Right lobe of liver (tissue), 6 donors: ENCODE measurements around the gene RPS6KA5. TPM values are rescaled to one million over a fixed set of nuclear protein-coding genes. Genes with fewer than 3 reads are reported as not detected.

Experiments used
- ATAC-seq, 4 donors: fragments of 200-7000 bp; cut with Tn5 transposase; one replicate each; pipeline ENCODE4 v1.9.1; 2020; ENCODE audit warnings: mild to moderate bottlenecking in 4 of 4, moderate library complexity in 4 of 4
- DNase-seq, 3 donors: peaks; one replicate each; pipeline ENCODE4 v3.0.0-alpha.2; 2020
- H3K27ac ChIP-seq, 3 donors: fragments of 200-600 bp; one replicate each; pipeline ENCODE4 v1.8.0; 2022
- H3K27me3 ChIP-seq, 2 donors: fragments of 200-600 bp; one replicate each; pipeline ENCODE4 v1.8.0; 2022
- H3K36me3 ChIP-seq, 4 donors: fragments of 200-600 bp; sonication (generic) in 1 of 4; one replicate each; pipeline versions ENCODE4 v1.5.1 to v1.8.0; 2017 to 2022; ENCODE audit warnings: control low read depth in 1 of 4
- H3K4me1 ChIP-seq, 4 donors: fragments of 200-600 bp; sonication (generic) in 1 of 4; one replicate each; pipeline versions ENCODE4 v1.5.1 to v1.8.0; 2017 to 2022; ENCODE audit warnings: control low read depth in 1 of 4
- H3K4me3 ChIP-seq, 3 donors: fragments of 200-600 bp; one replicate each; pipeline ENCODE4 v1.8.0; 2022
- H3K9me3 ChIP-seq, 4 donors: fragments of 200-600 bp; sonication (generic) in 1 of 4; one replicate each; pipeline versions ENCODE4 v1.5.1 to v1.8.0; 2017 to 2022; ENCODE audit warnings: control low read depth in 1 of 4
- CTCF ChIP-seq, 4 donors: fragments of 200-600 bp in 3 of 4; fragments of 450-650 bp in 1 of 4; IDR thresholded peaks; one replicate each; pipeline versions ENCODE4 v1.5.1 to v1.8.0; 2016 to 2022; ENCODE audit warnings: antibody characterized with exemption in 4 of 4, mild to moderate bottlenecking in 2 of 4
- POLR2A ChIP-seq: fragments of 450-650 bp; IDR thresholded peaks from one replicate; pipeline ENCODE4 v1.6.1; 2017; ENCODE audit warnings: antibody characterized with exemption, mild to moderate bottlenecking
- WGBS: methylation state at CpG from one replicate; pipeline ENCODE4 v1.1.6; 2018; ENCODE audit warnings: low coverage, low lambda C conversion rate; ENCODE audit not compliant: insufficient coverage; ENCODE audit errors: missing lambda C conversion rate; 5-methylcytosine and 5-hydroxymethylcytosine counted together
- intact Hi-C, 2 donors: fragments of 100-400 bp; cut with DNase I; formaldehyde crosslinking; loops; one replicate each; pipeline versions ENCODE4 v1.11.2 to v1.14.1; 2022
- total RNA-seq, 6 experiments: library from RNA; depleted of rRNA in 2 of 6; stranded (reverse); fragments of >200 nt in 2 of 6; fragmentation: NEBNext Ultra II Directional in 3 of 6; extraction: Animal tissue kit (Norgen Biotek cat#: 25700) in 3 of 6; gene quantifications; one replicate each; pipeline versions ENCODE4 v1.1.0 to v1.2.4, GENCODE V29; 2016 to 2023
- donor health status: DM: no; HTN: yes; CAD: no.
- donor health status: DM: no; HTN: no; CAD: no.
- donor health status: DM: no; HTN: no; CAD: no.
- donor health status: DM: no; HTN: yes; CAD: no.
- donor health status: DM: no; HTN: yes; CAD: no.

The RPS6KA5 gene
- total RNA-seq, 6 experiments from 2014 or later, result 0.31 to 3.5 (median 1.7) TPM

DNA sequence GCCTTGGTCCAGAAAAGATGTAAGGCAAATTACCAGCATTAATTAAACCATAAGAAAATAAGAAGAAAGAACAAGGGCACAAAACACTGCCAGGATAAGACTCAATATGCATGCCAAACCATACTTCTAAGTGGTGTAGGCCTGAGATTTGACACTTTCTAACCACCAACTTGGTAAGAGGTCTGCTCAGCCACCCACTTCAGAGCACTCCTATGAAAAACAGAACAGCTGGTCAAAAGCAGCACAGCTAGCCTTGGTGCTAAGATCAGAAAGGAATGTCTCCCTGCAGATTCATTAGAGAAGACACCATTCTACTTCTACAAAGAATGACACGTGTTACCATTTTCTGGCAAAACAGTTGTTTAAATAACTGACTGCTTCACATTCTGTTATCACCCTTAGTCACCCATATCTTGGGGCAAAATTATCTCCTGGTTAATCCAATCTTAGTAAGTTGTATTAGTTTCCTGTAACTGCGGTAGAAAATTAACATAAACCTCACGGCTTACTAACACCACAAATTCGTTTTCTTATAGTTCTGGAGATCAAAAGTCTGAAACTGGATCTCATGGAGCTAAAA, 13.2 kb downstream of the RPS6KA5 start:
- Histone ChIP-seq H3K36me3 (no peaks in the 10 kb centered on the region), H3K4me1 (no peaks in the 10 kb centered on the region), H3K27me3 (no peaks in the 10 kb centered on the region), H3K9me3 (no peaks in the 10 kb centered on the region), H3K27ac (no peak overlapping the region), H3K4me3 (no peak overlapping the region)
- intact Hi-C loops, result no loop called here
- no peak for TF ChIP-seq CTCF (IDR thresholded peaks at IDR 0.05)
- TF ChIP-seq POLR2A, result no peak
- DNase-seq (no peak), ATAC-seq (no peak)
- 89% methylated on average over 4 of the region's 4 CpGs for WGBS

DNA sequence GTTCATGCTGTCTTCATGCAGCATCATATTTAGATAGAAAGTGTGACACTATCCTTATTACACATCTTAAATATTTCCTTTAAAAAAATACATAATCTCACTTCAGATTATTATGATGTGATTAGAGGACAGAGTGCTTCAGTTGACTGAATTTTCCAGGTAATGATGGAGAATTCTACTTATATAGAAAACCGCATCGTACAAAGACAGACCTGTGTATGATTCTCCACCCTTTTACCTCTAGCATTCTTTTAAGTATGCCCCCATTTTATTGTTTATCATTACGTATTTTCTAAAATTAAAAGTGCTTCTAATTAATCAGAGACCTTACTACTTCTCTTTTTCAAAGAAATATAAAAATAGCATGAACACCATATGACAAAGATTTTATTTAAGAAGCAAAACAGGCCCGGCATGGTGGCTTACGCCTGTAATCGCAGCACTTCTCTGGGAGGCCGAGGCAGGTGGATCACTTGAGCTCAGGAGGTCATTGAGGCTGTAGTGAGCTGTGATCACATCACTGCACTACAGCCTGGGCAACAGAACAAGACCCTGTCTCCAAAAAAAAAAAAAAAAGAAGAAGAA, 13.9 kb downstream of the RPS6KA5 start:
- no peak for ATAC-seq
- Histone ChIP-seq H3K27me3 (no peaks in the 10 kb centered on the region), H3K9me3 (no peaks in the 10 kb centered on the region), H3K4me1 (no peaks in the 10 kb centered on the region), H3K4me3 (no peak overlapping the region), H3K27ac (no peak overlapping the region), H3K36me3 (no peaks in the 10 kb centered on the region)
- DNase-seq, result no peak
- TF ChIP-seq CTCF (IDR thresholded peaks at IDR 0.05) (no peak), POLR2A (no peak)
- intact Hi-C loops, result no loop called here
- WGBS, result 77% methylated on average over 7 of the region's 7 CpGs

- no peak overlapping the region for H3K27ac ChIP-seq
- DNase-seq, result no peak
- WGBS, result 33% methylated on average over 2 of the region's 2 CpGs
- intact Hi-C loops, result no loop called here
- H3K4me1 ChIP-seq, result no peaks in the 10 kb centered on the region
- ATAC-seq, result no peak
- TF ChIP-seq POLR2A (no peak), CTCF (IDR thresholded peaks at IDR 0.05) (no peak)
- no peak overlapping the region for H3K4me3 ChIP-seq
- H3K36me3 ChIP-seq, result no peaks in the 10 kb centered on the region
- H3K27me3 ChIP-seq, result no peaks in the 10 kb centered on the region
- H3K9me3 ChIP-seq, result no peaks in the 10 kb centered on the region
Measured at GRCh38 chr14:91041450-91041849, 19.0 kb downstream of the RPS6KA5 start.

DNA sequence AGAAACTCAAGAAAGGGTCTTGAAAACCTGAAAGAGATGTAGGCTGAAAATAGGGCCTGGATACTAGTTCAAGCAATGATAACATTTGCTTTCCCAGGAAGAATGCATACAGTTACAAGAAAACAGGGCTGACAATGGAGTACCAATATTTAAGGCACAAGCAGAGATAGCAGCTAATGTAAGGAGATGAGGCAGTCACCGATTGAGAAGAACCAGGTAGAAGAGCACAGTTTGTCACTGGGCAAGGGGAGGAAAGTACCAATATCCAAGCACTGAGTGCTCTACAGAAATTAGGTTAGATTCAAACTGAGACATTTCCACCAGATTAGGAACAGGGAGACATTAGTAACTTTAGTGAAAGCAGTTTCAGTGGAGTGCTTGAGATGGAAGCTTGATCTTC, 19.9 kb downstream of the RPS6KA5 start:
- no peak overlapping the region for H3K4me3 ChIP-seq
- no peaks in the 10 kb centered on the region for H3K9me3 ChIP-seq
- no peak overlapping the region for H3K27ac ChIP-seq
- no peaks in the 10 kb centered on the region for H3K4me1 ChIP-seq
- TF ChIP-seq POLR2A (no peak), CTCF (IDR thresholded peaks at IDR 0.05) (no peak)
- WGBS, result 93% methylated on average over 1 of the region's 1 CpG
- intact Hi-C loops, result no loop called here
- DNase-seq, result no peak
- no peaks in the 10 kb centered on the region for H3K27me3 ChIP-seq
- no peaks in the 10 kb centered on the region for H3K36me3 ChIP-seq
- ATAC-seq, result no peak
